GM19467 (cell line): ENCODE results near the gene ELMOD1.
"Not testable (repeated sequence)": the region's sequence is repeated elsewhere in the genome, so short reads cannot be mapped to it uniquely, and the experiment has no call there.

Experiments
- ATAC-seq: cut with Tn5 transposase; IDR thresholded peaks from one replicate; pipeline ENCODE4 v1.9.1; 2021; ENCODE audit warnings: mild to moderate bottlenecking, moderate library complexity; ENCODE audit not compliant: unreplicated experiment

ELMOD1 gene

GRCh38 chr11:107590460-107591377 is at the start of gene ELMOD1:
TSS of gene ELMOD1 (plus strand) at chr11:107591147. CDS start at chr11:107618190, 27,043 bp downstream.
- ATAC-seq = peak; percentile 42

DNA sequence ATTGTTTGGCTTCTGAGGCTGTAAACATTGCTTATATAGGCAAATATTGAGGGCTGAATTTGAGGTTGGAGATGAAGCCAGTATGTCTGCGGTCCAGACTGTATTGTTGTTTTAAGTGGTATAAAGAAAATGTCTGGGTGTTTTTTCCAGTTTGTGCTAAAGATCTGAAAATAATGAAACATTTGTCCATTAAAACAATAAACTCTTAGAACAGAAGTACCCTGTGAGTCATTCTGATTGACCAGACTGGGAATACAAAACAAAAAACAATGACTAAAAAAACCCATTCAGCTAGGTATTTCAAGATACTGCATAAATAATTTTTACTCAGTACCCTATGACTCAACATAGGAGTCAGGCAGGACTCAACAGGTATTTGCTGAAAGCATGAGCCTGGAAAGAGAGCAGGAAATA is 45.8 kb upstream of the ELMOD1 start:
- no peak for ATAC-seq

GRCh38 chr11:107547961-107548360 is 43.0 kb upstream of the ELMOD1 start:
- ATAC-seq = no peak

GRCh38 chr11:107549253-107549953 is 41.5 kb upstream of the ELMOD1 start:
- no peak for ATAC-seq

- ATAC-seq = no peak
Observed at GRCh38 chr11:107549954-107550285, 41.0 kb upstream of the ELMOD1 start.

- no peak for ATAC-seq
Observed at GRCh38 chr11:107550304-107550703, 40.6 kb upstream of the ELMOD1 start.

GRCh38 chr11:107561688-107562087 is 29.3 kb upstream of the ELMOD1 start:
- ATAC-seq = no peak

DNA sequence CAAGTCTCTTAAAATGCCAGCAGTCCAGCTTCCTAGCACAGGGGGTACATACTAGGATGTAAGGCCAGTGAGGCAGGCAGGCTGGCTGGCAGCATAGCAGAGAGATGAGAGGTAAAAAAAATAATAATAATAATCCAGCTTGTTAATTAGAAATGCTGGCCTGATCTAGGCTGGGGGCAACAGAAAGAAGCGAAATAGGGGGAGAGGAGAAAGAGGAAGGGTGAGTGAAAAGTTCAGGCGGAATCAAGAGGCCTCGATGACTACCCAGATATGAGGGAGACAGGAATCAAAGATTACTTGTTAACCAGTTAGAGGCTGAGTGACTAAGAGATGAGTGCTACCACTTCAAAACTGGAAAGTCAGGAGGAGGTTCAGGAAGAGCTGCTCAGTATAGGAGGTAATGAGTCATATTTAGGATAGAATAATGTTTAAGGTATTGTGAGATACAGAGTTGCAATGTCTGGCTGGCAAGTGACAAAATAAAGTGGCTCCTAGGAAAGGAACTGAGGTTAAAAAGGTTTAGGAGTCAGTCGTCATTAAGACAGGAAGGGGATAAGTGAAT is 28.2 kb upstream of the ELMOD1 start:
- no peak for ATAC-seq

DNA sequence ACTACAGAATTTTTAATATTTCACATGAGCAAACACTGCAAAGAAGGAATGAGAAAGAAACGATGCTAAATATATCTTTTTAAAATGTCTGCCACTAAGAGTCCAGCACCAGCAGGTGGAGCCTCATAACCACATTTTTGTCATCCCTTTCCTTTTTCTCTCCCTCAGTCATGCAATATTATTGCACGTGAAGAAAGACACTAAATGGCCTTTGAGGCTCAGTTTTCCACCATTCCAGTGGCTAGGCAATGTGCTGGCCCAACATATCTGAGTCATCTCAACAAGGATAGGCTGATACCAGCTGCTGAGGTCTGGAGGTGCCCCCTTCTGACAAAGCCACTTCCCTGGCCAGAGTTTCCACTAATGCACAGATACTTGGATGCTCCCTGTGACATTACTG is 27.2 kb upstream of the ELMOD1 start:
- no peak for ATAC-seq

- peak; percentile 1 for ATAC-seq
Observed at GRCh38 chr11:107564877-107565218, 26.1 kb upstream of the ELMOD1 start.

DNA sequence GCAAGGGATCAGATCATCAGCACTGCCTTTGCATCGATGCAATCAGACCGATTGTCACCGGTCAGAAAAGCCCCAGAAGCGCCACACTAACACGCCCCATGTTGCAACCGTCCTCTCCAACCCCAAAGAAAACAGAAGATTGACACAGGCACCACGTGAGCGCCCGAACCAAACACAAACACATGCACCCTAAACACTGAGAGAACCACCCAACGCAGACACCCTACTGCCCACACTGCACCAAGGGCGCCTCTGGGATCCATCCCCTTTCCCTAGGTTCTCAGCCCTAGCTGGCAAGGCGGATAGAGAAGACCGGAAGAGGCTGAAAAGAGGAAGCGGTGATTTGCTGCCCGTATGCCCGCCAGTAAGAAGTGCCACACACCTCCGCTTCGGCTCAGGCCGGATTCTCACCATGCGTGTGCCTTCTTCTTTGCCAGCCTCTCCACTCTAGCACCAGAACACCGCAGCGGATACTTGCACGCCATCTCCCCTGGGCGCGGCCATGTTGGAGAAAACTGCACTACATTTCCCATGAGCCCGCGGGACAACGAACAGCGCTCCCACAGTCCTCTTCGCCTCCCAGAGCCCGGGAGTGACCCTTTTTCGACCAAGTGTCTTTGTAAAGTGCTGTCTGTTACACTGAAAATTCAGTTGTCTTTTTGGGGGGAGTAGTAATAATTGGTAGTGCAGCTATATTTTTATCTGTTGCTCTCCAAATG is 25.6 kb upstream of the ELMOD1 start, which contains the start of gene ALKBH8:
TSS of gene ALKBH8 (minus strand) at position 517 of the 719 bp plus-strand sequence. CDS start 4,842 bp downstream, outside the sequence.
- ATAC-seq = peak; percentile 71

DNA sequence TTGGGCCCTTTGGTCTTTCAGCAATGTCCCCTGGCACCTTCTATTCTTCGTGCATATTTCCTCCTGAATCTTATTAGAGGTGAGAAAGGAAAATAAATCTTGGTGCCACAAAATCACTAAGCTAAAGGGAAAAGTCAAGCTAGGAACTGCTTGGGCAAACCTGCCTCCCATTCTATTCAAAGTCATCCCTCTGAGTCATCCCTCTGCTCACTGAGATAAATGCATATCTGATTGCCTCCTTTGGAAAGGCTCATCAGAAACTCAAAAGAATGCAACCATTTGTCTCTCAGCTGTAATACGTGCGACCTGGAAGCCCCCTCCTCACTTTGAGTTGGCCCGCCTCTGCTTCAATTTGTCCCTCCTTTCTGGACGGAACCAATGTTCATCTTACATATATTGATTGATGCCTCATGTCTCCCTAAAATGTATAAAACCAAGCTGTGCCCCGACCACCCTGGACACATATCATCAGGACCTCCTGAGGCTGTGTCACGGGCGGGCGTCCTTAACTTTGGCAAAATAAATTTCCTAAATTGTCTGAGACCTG is 24.9 kb upstream of the ELMOD1 start:
- ATAC-seq = not testable (repeated sequence)

- ATAC-seq = no peak
Observed at GRCh38 chr11:107566569-107566968, 24.4 kb upstream of the ELMOD1 start.

DNA sequence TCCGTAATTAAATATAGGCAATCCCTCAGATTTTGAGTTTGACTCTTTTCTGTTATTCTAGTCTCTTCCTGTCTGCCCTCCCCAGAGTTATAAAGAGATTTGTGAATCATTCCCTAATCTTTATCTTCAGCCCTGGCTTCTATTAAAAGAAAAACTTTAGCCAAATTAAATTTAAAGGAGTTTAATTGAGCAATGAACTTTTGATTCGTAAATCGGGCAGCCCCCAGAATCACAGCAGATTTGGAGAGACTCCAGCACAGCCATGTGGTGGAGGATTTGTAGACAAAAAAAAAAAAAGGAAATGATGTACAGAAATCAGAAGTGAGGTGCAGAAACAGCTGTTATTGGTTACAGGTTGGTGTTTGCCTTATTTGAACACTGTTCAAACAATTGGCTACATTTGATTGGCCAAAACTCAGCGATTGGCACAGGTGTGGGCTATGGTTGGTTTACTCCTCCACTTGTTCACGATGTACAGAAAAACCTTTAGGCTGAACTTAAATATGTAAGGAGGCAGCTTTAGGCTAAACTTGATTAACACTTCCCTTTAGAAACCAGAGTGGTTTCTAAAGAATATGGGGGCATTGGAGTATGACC is 23.1 kb upstream of the ELMOD1 start:
- no peak for ATAC-seq

DNA sequence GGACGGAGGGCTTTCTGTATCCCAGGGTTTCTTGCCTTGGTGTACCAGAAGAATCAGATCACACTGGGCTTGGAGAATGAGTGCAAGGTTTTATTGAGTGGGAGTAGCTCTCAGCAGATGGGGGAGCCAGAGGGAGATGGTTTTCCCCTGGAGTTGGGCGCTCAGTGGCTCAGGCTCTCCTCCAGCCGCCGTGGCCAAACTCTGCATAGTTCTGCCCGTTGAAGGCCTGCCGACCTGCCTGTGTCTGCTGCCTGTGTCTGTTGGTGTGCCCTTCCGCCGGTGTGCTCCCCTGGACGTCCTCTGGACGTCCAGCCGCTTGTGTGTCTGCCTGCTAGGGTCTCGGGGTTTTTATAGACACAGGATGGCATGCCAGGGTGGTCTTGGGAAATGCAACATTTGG is 20.9 kb upstream of the ELMOD1 start:
- ATAC-seq = no peak

DNA sequence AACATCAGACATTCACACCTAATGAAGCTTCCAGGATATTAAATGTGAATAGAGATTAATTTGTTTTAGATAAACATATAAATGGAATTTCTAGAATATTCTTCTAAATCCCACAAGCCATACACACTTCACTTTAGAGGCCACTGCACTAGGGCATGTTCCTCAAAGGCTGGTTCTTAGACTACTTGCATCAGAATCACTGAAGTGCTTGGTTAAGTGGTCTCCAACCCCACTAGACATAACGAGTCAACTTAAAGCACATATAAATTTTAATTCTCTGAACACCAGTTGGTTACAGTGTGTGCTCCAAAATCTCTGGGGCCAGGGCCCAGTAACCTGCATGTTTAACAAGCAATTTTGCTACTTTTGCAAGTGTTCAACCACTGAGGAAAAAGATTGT is 17.5 kb upstream of the ELMOD1 start:
- no peak for ATAC-seq

- ATAC-seq = not testable (repeated sequence)
Observed at GRCh38 chr11:107576497-107577345, 14.2 kb upstream of the ELMOD1 start.

- no peak for ATAC-seq
Observed at GRCh38 chr11:107577346-107577711, 13.6 kb upstream of the ELMOD1 start.

- not testable (repeated sequence) for ATAC-seq
Observed at GRCh38 chr11:107579169-107579568, 11.8 kb upstream of the ELMOD1 start.

- no peak for ATAC-seq
Observed at GRCh38 chr11:107581147-107581546, 9.8 kb upstream of the ELMOD1 start.
